Measurements from ENCODE around the gene TIAM1.

The TIAM1 gene

GRCh38 chr21:31181082-31181750, 162.8 kb downstream of the TIAM1 start:
- Histone ChIP-seq H3K9ac (ENCODE audit: low read length in 2 of 2) (no peak overlapping the region), H3K4me1 (ENCODE audit: control insufficient read depth, insufficient read depth, low read length) (no peaks in the 10 kb centered on the region), H3K36me3 (ENCODE audit: control insufficient read depth in 2 of 2, insufficient read depth in 2 of 2, low read length in 2 of 2) (no peaks in the 10 kb centered on the region), H3K4me3 (ENCODE audit: low read length in 2 of 2) (no peak overlapping the region), H3K27me3 (ENCODE audit: control insufficient read depth in 1 of 2, insufficient read depth in 2 of 2, low read length in 2 of 2) (no peaks in the 10 kb centered on the region), H3K27ac (ENCODE audit: low read length) (no peak overlapping the region), H3K9me3 (ENCODE audit: control insufficient read depth in 2 of 2, low read length in 2 of 2) (no peaks in the 10 kb centered on the region)

- Histone ChIP-seq H3K4me1 (ENCODE audit: control insufficient read depth, insufficient read depth, low read length) (no peaks in the 10 kb centered on the region), H3K9ac (ENCODE audit: low read length in 2 of 2) (no peak overlapping the region), H3K27ac (ENCODE audit: low read length) (no peak overlapping the region)
Measured at GRCh38 chr21:31180256-31181081, 163.6 kb downstream of the TIAM1 start.

GRCh38 chr21:31176725-31177124, 167.3 kb downstream of the TIAM1 start:
- Histone ChIP-seq H3K27ac (ENCODE audit: low read length) (no peak overlapping the region), H3K4me3 (ENCODE audit: low read length in 2 of 2) (no peak overlapping the region)

More at GRCh38 chr21:31180256-31181081, 163.6 kb downstream of the TIAM1 start:
- Histone ChIP-seq H3K9me3 (ENCODE audit: control insufficient read depth in 2 of 2, low read length in 2 of 2) (no peaks in the 10 kb centered on the region), H3K27me3 (ENCODE audit: control insufficient read depth in 1 of 2, insufficient read depth in 2 of 2, low read length in 2 of 2) (no peaks in the 10 kb centered on the region), H3K36me3 (ENCODE audit: control insufficient read depth in 2 of 2, insufficient read depth in 2 of 2, low read length in 2 of 2) (no peaks in the 10 kb centered on the region), H3K4me3 (ENCODE audit: low read length in 2 of 2) (no peak overlapping the region)

GRCh38 chr21:31176080-31176551, 167.9 kb downstream of the TIAM1 start:
- no peaks in the 10 kb centered on the region for H3K4me1 ChIP-seq (ENCODE audit: control insufficient read depth, insufficient read depth, low read length)
- no peaks in the 10 kb centered on the region for H3K27me3 ChIP-seq (ENCODE audit: control insufficient read depth in 1 of 2, insufficient read depth in 2 of 2, low read length in 2 of 2)
- H3K27ac ChIP-seq (ENCODE audit: low read length) = no peak overlapping the region
- H3K9ac ChIP-seq (ENCODE audit: low read length in 2 of 2) = no peak overlapping the region
- no peaks in the 10 kb centered on the region for H3K36me3 ChIP-seq (ENCODE audit: control insufficient read depth in 2 of 2, insufficient read depth in 2 of 2, low read length in 2 of 2)
- no peak overlapping the region for H3K4me3 ChIP-seq (ENCODE audit: low read length in 2 of 2)
- H3K9me3 ChIP-seq (ENCODE audit: control insufficient read depth in 2 of 2, low read length in 2 of 2) = no peaks in the 10 kb centered on the region

More at GRCh38 chr21:31176725-31177124, 167.3 kb downstream of the TIAM1 start:
- Histone ChIP-seq H3K36me3 (ENCODE audit: control insufficient read depth in 2 of 2, insufficient read depth in 2 of 2, low read length in 2 of 2) (no peaks in the 10 kb centered on the region), H3K4me1 (ENCODE audit: control insufficient read depth, insufficient read depth, low read length) (no peaks in the 10 kb centered on the region), H3K27me3 (ENCODE audit: control insufficient read depth in 1 of 2, insufficient read depth in 2 of 2, low read length in 2 of 2) (no peaks in the 10 kb centered on the region), H3K9me3 (ENCODE audit: control insufficient read depth in 2 of 2, low read length in 2 of 2) (no peaks in the 10 kb centered on the region), H3K9ac (ENCODE audit: low read length in 2 of 2) (no peak overlapping the region)

- H3K4me3 ChIP-seq (ENCODE audit: low read length in 2 of 2) = no peak overlapping the region
- no peaks in the 10 kb centered on the region for H3K4me1 ChIP-seq (ENCODE audit: control insufficient read depth, insufficient read depth, low read length)
- no peaks in the 10 kb centered on the region for H3K36me3 ChIP-seq (ENCODE audit: control insufficient read depth in 2 of 2, insufficient read depth in 2 of 2, low read length in 2 of 2)
- H3K9ac ChIP-seq (ENCODE audit: low read length in 2 of 2) = no peak overlapping the region
- no peaks in the 10 kb centered on the region for H3K27me3 ChIP-seq (ENCODE audit: control insufficient read depth in 1 of 2, insufficient read depth in 2 of 2, low read length in 2 of 2)
- H3K27ac ChIP-seq (ENCODE audit: low read length) = no peak overlapping the region
- H3K9me3 ChIP-seq (ENCODE audit: control insufficient read depth in 2 of 2, low read length in 2 of 2) = no peaks in the 10 kb centered on the region
Measured at GRCh38 chr21:31173881-31174555, 170.0 kb downstream of the TIAM1 start.

GRCh38 chr21:31172328-31172727, 171.7 kb downstream of the TIAM1 start:
- Histone ChIP-seq H3K4me1 (ENCODE audit: control insufficient read depth, insufficient read depth, low read length) (no peaks in the 10 kb centered on the region), H3K27me3 (ENCODE audit: control insufficient read depth in 1 of 2, insufficient read depth in 2 of 2, low read length in 2 of 2) (no peaks in the 10 kb centered on the region), H3K9me3 (ENCODE audit: control insufficient read depth in 2 of 2, low read length in 2 of 2) (no peaks in the 10 kb centered on the region), H3K36me3 (ENCODE audit: control insufficient read depth in 2 of 2, insufficient read depth in 2 of 2, low read length in 2 of 2) (no peaks in the 10 kb centered on the region), H3K4me3 (ENCODE audit: low read length in 2 of 2) (no peak overlapping the region), H3K27ac (ENCODE audit: low read length) (no peak overlapping the region), H3K9ac (ENCODE audit: low read length in 2 of 2) (no peak overlapping the region)

GRCh38 chr21:31164713-31165694, 179.1 kb downstream of the TIAM1 start:
- H3K9me3 ChIP-seq (ENCODE audit: control insufficient read depth in 2 of 2, low read length in 2 of 2) = no peaks in the 10 kb centered on the region
- no peak overlapping the region for H3K9ac ChIP-seq (ENCODE audit: low read length in 2 of 2)
- peaks cover 0 to 5% of the 10 kb centered on the region in 2 donors for H3K27me3 ChIP-seq (ENCODE audit: control insufficient read depth in 1 of 2, insufficient read depth in 2 of 2, low read length in 2 of 2)
- H3K27ac ChIP-seq (ENCODE audit: low read length) = no peak overlapping the region
- H3K36me3 ChIP-seq (ENCODE audit: control insufficient read depth in 2 of 2, insufficient read depth in 2 of 2, low read length in 2 of 2) = no peaks in the 10 kb centered on the region
- H3K4me3 ChIP-seq (ENCODE audit: low read length in 2 of 2) = no peak overlapping the region
- H3K4me1 ChIP-seq (ENCODE audit: control insufficient read depth, insufficient read depth, low read length) = peaks cover 3% of the 10 kb centered on the region

- H3K9ac ChIP-seq (ENCODE audit: low read length in 2 of 2) = no peak overlapping the region
- no peak overlapping the region for H3K27ac ChIP-seq (ENCODE audit: low read length)
- H3K4me1 ChIP-seq (ENCODE audit: control insufficient read depth, insufficient read depth, low read length) = peaks cover 3% of the 10 kb centered on the region
- H3K27me3 ChIP-seq (ENCODE audit: control insufficient read depth in 1 of 2, insufficient read depth in 2 of 2, low read length in 2 of 2) = peaks cover 0 to 5% of the 10 kb centered on the region in 2 donors
- no peaks in the 10 kb centered on the region for H3K36me3 ChIP-seq (ENCODE audit: control insufficient read depth in 2 of 2, insufficient read depth in 2 of 2, low read length in 2 of 2)
- H3K4me3 ChIP-seq (ENCODE audit: low read length in 2 of 2) = no peak overlapping the region
- H3K9me3 ChIP-seq (ENCODE audit: control insufficient read depth in 2 of 2, low read length in 2 of 2) = peaks cover 0 to 2% of the 10 kb centered on the region in 2 donors
Measured at GRCh38 chr21:31162827-31163226, 181.2 kb downstream of the TIAM1 start.

- Histone ChIP-seq H3K9ac (ENCODE audit: low read length in 2 of 2) (no peak overlapping the region), H3K36me3 (ENCODE audit: control insufficient read depth in 2 of 2, insufficient read depth in 2 of 2, low read length in 2 of 2) (no peaks in the 10 kb centered on the region), H3K9me3 (ENCODE audit: control insufficient read depth in 2 of 2, low read length in 2 of 2) (peaks cover 3 to 4% of the 10 kb centered on the region in 2 donors), H3K4me1 (ENCODE audit: control insufficient read depth, insufficient read depth, low read length) (peaks cover 3% of the 10 kb centered on the region), H3K27ac (ENCODE audit: low read length) (no peak overlapping the region), H3K4me3 (ENCODE audit: low read length in 2 of 2) (no peak overlapping the region), H3K27me3 (ENCODE audit: control insufficient read depth in 1 of 2, insufficient read depth in 2 of 2, low read length in 2 of 2) (peaks cover 0 to 5% of the 10 kb centered on the region in 2 donors)
Measured at GRCh38 chr21:31162079-31162699, 181.9 kb downstream of the TIAM1 start.
